ENCODE data around the gene GPALPP1. TPM values are rescaled to one million over a fixed set of nuclear protein-coding genes. Genes with fewer than 3 reads are reported as not detected.
"Not testable (repeated sequence)": the region's sequence is repeated elsewhere in the genome, so short reads cannot be mapped to it uniquely, and the experiment has no call there.

Gene GPALPP1
- total RNA-seq, 1 donor from 2014 or later: 29.3 TPM

DNA sequence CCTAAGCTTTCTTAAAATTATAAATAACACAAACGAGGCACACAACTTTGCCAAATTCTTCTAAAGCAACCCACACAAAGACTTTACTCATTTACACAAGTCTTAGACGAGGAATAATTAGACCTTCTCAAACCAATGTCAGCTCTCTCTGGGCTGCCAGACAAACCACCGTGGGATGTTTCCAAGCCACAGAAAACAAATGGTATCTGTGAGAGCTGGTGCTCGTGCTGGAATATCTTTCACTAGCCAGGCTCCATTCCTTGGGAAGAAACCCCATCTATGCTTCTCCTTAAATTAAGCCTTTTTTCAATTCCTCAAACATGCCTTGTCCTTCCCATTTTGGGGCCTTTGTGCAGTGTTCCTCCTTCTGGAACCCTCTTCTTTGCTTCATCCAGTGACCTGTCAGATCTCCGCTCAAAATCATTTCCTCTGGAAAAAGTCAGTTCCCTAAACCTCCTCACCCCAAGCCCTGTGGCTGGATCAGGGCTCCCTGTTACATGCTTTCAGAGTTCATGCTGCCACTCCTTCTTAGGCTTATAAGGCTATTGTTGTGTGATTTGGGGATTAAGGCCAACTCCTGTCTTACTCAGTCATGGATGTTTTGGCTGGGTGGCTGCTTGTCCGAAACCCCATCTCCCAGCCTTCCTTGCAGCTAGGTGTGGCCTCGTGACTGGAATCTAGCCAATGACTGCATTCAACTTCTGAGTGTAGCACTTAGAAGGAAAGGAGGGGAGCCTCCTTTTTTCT lies 66.7 kb downstream of the GPALPP1 start:
- no peak overlapping the region for H3K27ac Mint-ChIP-seq
- no peaks in the 10 kb centered on the region for H3K9me3 Mint-ChIP-seq
- no peaks in the 10 kb centered on the region for H3K36me3 Mint-ChIP-seq
- H3K4me3 Mint-ChIP-seq: no peak overlapping the region
- H3K27me3 Mint-ChIP-seq: peaks cover 8% of the 10 kb centered on the region
- H3K4me1 Mint-ChIP-seq (ENCODE audit: unreplicated experiment): no peaks in the 10 kb centered on the region
- TF ChIP-seq, protein P1, sequence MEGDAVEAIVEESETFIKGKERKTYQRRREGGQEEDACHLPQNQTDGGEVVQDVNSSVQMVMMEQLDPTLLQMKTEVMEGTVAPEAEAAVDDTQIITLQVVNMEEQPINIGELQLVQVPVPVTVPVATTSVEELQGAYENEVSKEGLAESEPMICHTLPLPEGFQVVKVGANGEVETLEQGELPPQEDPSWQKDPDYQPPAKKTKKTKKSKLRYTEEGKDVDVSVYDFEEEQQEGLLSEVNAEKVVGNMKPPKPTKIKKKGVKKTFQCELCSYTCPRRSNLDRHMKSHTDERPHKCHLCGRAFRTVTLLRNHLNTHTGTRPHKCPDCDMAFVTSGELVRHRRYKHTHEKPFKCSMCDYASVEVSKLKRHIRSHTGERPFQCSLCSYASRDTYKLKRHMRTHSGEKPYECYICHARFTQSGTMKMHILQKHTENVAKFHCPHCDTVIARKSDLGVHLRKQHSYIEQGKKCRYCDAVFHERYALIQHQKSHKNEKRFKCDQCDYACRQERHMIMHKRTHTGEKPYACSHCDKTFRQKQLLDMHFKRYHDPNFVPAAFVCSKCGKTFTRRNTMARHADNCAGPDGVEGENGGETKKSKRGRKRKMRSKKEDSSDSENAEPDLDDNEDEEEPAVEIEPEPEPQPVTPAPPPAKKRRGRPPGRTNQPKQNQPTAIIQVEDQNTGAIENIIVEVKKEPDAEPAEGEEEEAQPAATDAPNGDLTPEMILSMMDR (conservative IDR thresholded peaks at IDR 0.05): no peak
- DNase-seq (ENCODE audit: extremely low spot score, unreplicated experiment): no peak

DNA sequence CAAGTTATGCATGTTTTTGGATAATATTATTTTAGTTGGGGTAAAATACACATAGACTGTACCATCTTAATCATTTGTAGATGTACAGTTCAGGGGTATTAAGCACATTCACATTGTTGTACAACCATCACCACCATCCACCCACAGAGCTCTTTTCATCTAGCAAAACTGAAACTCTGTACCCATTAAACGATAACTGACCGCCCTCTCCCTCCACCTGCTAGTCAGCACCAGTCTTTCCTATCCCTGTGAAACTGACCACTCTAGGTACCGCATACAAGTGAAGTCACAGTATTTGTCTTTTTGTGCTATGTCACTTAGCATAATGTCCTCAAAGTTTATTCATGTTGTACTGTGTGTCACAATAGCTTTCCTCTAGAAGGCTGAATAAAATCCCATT lies 70.7 kb downstream of the GPALPP1 start:
- Mint-ChIP-seq H3K27ac (no peak overlapping the region), H3K4me3 (no peak overlapping the region), H3K9me3 (no peaks in the 10 kb centered on the region), H3K36me3 (no peaks in the 10 kb centered on the region), H3K27me3 (no peaks in the 10 kb centered on the region), H3K4me1 (ENCODE audit: unreplicated experiment) (no peaks in the 10 kb centered on the region)
- no peak for DNase-seq (ENCODE audit: extremely low spot score, unreplicated experiment)
- TF ChIP-seq, protein P1 (conservative IDR thresholded peaks at IDR 0.05): no peak

DNA sequence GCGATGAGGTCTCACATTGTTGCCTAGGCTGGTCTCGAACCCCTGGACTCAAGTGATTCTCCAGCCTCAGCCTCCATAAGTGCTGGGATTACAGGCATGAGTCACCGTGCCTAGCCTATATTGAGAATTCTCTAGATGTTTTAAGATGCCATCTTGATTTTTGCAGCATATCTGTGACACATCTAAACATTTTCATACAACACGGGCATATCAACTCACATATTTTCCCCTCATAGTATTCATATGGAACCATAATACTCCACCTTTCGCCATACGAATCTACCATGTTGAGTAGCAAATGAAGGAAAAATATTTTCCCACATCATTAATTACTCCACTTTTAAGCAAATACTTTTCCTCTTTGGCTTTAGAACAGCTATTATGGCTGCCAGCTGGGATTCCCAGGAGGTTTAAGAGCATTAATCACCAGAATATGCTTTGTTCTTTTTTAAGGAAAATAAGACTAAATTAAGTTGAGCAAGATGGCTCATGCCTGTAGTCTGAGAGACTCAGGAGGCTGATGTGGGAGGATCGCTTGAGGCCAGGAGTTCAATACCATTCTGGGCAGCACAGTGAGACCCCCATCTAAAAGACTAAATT lies 74.0 kb downstream of the GPALPP1 start:
- TF ChIP-seq, protein P1 (conservative IDR thresholded peaks at IDR 0.05): no peak
- H3K27me3 Mint-ChIP-seq: peaks cover 3% of the 10 kb centered on the region
- H3K4me1 Mint-ChIP-seq (ENCODE audit: unreplicated experiment): no peaks in the 10 kb centered on the region
- H3K9me3 Mint-ChIP-seq: no peaks in the 10 kb centered on the region
- no peaks in the 10 kb centered on the region for H3K36me3 Mint-ChIP-seq
- H3K27ac Mint-ChIP-seq: no peak overlapping the region
- H3K4me3 Mint-ChIP-seq: no peak overlapping the region
- DNase-seq (ENCODE audit: extremely low spot score, unreplicated experiment): no peak

DNA sequence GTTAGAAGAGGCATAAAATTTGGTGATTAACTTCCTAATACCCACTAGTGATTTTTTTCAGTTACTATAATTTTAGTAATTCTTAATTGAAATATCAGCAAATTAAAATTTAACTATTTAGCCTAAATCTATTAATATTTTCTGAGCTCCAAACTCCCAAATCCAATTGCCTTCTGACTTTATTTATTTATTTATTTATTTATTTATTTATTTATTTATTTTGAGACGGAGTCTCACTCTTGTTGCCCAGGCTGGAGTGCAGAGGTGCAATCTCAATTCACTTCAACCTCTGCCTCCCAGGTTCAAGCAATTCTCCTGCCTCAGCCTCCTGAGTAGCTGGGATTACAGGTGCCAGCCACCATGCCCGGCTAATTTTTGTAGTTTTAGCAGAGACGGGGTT lies 74.6 kb downstream of the GPALPP1 start:
- H3K4me1 Mint-ChIP-seq (ENCODE audit: unreplicated experiment); H3K36me3 Mint-ChIP-seq; H3K4me3 Mint-ChIP-seq; H3K27ac Mint-ChIP-seq; DNase-seq (ENCODE audit: extremely low spot score, unreplicated experiment); H3K9me3 Mint-ChIP-seq; H3K27me3 Mint-ChIP-seq: not testable (repeated sequence)

DNA sequence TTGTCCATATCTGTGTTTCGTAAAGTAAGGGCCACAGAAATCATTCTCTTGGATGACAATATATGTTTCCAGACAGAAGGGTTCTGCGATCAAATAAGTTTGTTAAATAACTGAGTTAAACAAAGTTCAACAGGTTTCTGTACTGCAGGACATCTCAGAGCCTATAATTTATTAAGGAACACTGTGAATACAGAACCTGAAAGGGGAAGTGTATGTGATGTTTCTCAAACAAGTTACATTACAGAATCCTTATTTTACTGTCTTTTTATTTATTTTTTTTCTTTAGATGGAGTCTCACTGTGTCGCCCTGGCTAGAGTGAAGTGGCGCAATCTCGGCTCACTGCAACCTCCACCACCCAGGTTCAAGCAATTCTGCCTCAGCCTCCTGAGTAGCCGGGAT lies 75.6 kb downstream of the GPALPP1 start:
- H3K27me3 Mint-ChIP-seq: peaks cover 7% of the 10 kb centered on the region
- no peaks in the 10 kb centered on the region for H3K4me1 Mint-ChIP-seq (ENCODE audit: unreplicated experiment)
- H3K36me3 Mint-ChIP-seq: no peaks in the 10 kb centered on the region
- DNase-seq (ENCODE audit: extremely low spot score, unreplicated experiment): no peak
- TF ChIP-seq, protein P1 (conservative IDR thresholded peaks at IDR 0.05): no peak
- H3K9me3 Mint-ChIP-seq: no peaks in the 10 kb centered on the region
- H3K4me3 Mint-ChIP-seq: no peak overlapping the region
- H3K27ac Mint-ChIP-seq: no peak overlapping the region
